Prostate gland (tissue), 2 donors: Measurements from ENCODE around the gene SCRT2. TPM values are rescaled to one million over a fixed set of nuclear protein-coding genes. Genes with fewer than 3 reads are reported as not detected.

Experiments
- DNase-seq: peaks from one replicate; pipeline ENCODE4 v3.0.0-alpha.2; 2019; ENCODE audit warnings: low spot score
- H3K27ac ChIP-seq, 2 donors: fragments of 200-600 bp; sonication (generic); 2 replicates each; pipeline ENCODE4 v1.5.1; 2017 to 2019
- H3K27me3 ChIP-seq: fragments of 200-600 bp; sonication (generic); replicated peaks from 2 replicates; pipeline ENCODE4 v1.5.1; 2019; ENCODE audit not compliant: insufficient read depth
- H3K36me3 ChIP-seq, 2 donors: fragments of 200-600 bp; sonication (generic); 1 replicate in 1 of 2; 2 replicates in 1 of 2; pipeline versions ENCODE4 v1.5.1 to v1.8.1; 2017 to 2019
- H3K4me1 ChIP-seq: fragments of 200-600 bp; sonication (generic); replicated peaks from 2 replicates; pipeline ENCODE4 v1.5.1; 2019
- H3K4me3 ChIP-seq, 2 donors: fragments of 200-600 bp; sonication (generic); 2 replicates each; pipeline ENCODE4 v1.5.1; 2017 to 2019
- H3K9me3 ChIP-seq: fragments of 200-600 bp; sonication (generic); 2 replicates; pipeline ENCODE4 v1.5.1; 2017
- CTCF ChIP-seq, 4 experiments: fragments of 200-600 bp in 2 of 4; fragments of 450-650 bp in 2 of 4; sonication (generic) in 2 of 4; IDR thresholded peaks; 1 replicate in 3 of 4; 2 replicates in 1 of 4; pipeline ENCODE4 v1.5.1; 2016 to 2019; ENCODE audit warnings: antibody characterized with exemption in 4 of 4, mild to moderate bottlenecking in 2 of 4, moderate library complexity in 2 of 4
- POLR2A ChIP-seq: fragments of 450-650 bp; IDR thresholded peaks from one replicate; pipeline ENCODE4 v1.6.1; 2016; ENCODE audit warnings: antibody characterized with exemption, mild to moderate bottlenecking
- POLR2AphosphoS5 ChIP-seq: sonication (generic); formaldehyde crosslinking; IDR thresholded peaks from one replicate; pipeline ENCODE4 v1.6.1; 2017; ENCODE audit warnings: antibody characterized with exemption
- WGBS: methylation state at CpG from one replicate; pipeline ENCODE4 v1.1.5; 2018; 5-methylcytosine and 5-hydroxymethylcytosine counted together
- intact Hi-C: fragments of 100-400 bp; cut with DNase I; formaldehyde crosslinking; loops from one replicate; pipeline ENCODE4 v1.14.2; 2022
- total RNA-seq, 2 donors: library from RNA; depleted of rRNA; stranded (reverse); fragments of >200 nt; gene quantifications; one replicate each; pipeline ENCODE4 v1.1.0, GENCODE V29; 2016

Gene SCRT2
- total RNA-seq, 2 donors from 2014 or later, result 0.17 TPM; not detected in 1

GRCh38 chr20:708956-709355 is 33.4 kb upstream of the SCRT2 start:
- TF ChIP-seq CTCF (IDR thresholded peaks at IDR 0.05), result no peak
- no peak for TF ChIP-seq POLR2AphosphoS5
- no peak for TF ChIP-seq POLR2A
- intact Hi-C loops, result no loop called here
- no peaks in the 10 kb centered on the region for H3K9me3 ChIP-seq
- no peaks in the 10 kb centered on the region for H3K27me3 ChIP-seq
- DNase-seq, result no peak
- 100% methylated on average over 2 of the region's 2 CpGs for WGBS
- H3K27ac ChIP-seq, result no peak overlapping the region
- no peaks in the 10 kb centered on the region for H3K4me1 ChIP-seq
- no peak overlapping the region for H3K4me3 ChIP-seq
- H3K36me3 ChIP-seq, result no peaks in the 10 kb centered on the region

GRCh38 chr20:707451-708110 is 32.0 kb upstream of the SCRT2 start:
- TF ChIP-seq POLR2A (no peak), POLR2AphosphoS5 (no peak), CTCF (IDR thresholded peaks at IDR 0.05) (no peak)
- Histone ChIP-seq H3K4me1 (no peaks in the 10 kb centered on the region), H3K4me3 (no peak overlapping the region), H3K27me3 (no peaks in the 10 kb centered on the region), H3K36me3 (no peaks in the 10 kb centered on the region), H3K27ac (no peak overlapping the region), H3K9me3 (no peaks in the 10 kb centered on the region)
- DNase-seq, result no peak
- intact Hi-C loops, result no loop called here
- 88% methylated on average over 13 of the region's 13 CpGs for WGBS

DNA sequence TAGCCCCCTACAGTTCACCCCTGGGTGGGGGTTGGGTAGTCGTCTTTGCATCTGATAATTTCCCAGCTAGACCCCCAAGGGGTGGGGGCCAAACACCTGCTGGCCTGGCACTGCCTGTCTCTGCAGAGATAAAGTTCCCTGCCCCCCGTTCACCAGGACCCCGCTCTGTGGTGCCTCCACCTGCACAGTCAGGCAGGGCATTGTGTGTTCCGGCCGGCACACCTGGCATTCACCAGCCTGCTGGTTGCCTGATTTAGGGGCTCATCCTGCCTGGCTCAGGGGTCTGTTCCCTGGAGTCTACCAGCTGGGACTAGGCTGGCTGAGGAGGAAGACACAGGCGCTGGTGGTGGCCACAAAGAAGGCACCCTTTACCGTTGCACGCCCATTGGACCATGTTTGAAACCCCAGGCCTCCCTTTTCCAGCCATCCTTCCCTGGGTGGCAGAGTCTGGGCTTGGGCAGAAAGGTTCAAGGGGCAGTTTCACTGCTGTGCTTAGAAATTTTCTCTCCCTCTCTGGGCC is 30.8 kb upstream of the SCRT2 start:
- Histone ChIP-seq H3K4me3 (no peak overlapping the region), H3K36me3 (no peaks in the 10 kb centered on the region), H3K27ac (no peak overlapping the region), H3K9me3 (no peaks in the 10 kb centered on the region), H3K27me3 (no peaks in the 10 kb centered on the region), H3K4me1 (peaks cover 8% of the 10 kb centered on the region)
- no peak for TF ChIP-seq POLR2A
- no peak for TF ChIP-seq CTCF (IDR thresholded peaks at IDR 0.05)
- no peak for TF ChIP-seq POLR2AphosphoS5
- no peak for DNase-seq
- WGBS, result 84% methylated on average over 5 of the region's 8 CpGs
- intact Hi-C loops, result no loop called here

GRCh38 chr20:704726-705125 is 29.1 kb upstream of the SCRT2 start:
- intact Hi-C loops, result no loop called here
- Histone ChIP-seq H3K9me3 (no peaks in the 10 kb centered on the region), H3K4me1 (peaks cover 9% of the 10 kb centered on the region), H3K27me3 (no peaks in the 10 kb centered on the region), H3K36me3 (no peaks in the 10 kb centered on the region), H3K27ac (no peak overlapping the region), H3K4me3 (no peak overlapping the region)
- DNase-seq, result no peak
- TF ChIP-seq CTCF (IDR thresholded peaks at IDR 0.05) (no peak), POLR2AphosphoS5 (no peak), POLR2A (no peak)
- 89% methylated on average over 4 of the region's 4 CpGs for WGBS

- DNase-seq, result no peak
Measured at GRCh38 chr20:703426-703825, 27.8 kb upstream of the SCRT2 start.

More at GRCh38 chr20:703426-703825, 27.8 kb upstream of the SCRT2 start:
- intact Hi-C loops, result no loop called here
- 82% methylated on average over 8 of the region's 8 CpGs for WGBS
- TF ChIP-seq POLR2A (no peak), CTCF (IDR thresholded peaks at IDR 0.05) (no peak), POLR2AphosphoS5 (no peak)
- Histone ChIP-seq H3K27ac (no peak overlapping the region), H3K9me3 (no peaks in the 10 kb centered on the region), H3K27me3 (no peaks in the 10 kb centered on the region), H3K4me3 (no peak overlapping the region), H3K4me1 (peaks cover 9% of the 10 kb centered on the region), H3K36me3 (no peaks in the 10 kb centered on the region)
